HG03571 (cell line): ENCODE data around the gene BPIFB6.

ENCODE experiments used
- ATAC-seq: cut with Tn5 transposase; IDR thresholded peaks from one replicate; pipeline ENCODE4 v1.9.1; 2021; ENCODE audit not compliant: unreplicated experiment

BPIFB6 gene

DNA sequence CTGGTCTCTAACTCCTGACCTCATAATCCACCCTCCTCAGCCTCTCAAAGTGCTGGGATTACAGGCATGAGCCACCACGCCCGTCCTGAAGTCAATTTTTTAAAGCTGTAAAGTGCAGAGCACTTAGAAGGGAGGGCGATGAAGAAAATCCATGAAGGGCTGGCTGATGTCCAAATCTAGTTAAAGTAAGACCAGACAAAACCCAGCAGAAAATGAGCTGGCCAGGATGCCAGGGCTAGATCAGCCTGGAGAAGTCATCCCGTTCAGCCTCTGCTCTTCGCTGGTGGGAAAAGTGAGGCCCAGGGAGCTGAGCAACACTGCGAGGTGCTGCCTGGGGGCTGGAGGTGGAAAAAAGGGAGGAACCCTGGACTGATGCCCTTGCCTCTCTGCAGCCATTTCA, 51.1 kb downstream of the BPIFB6 start:
- ATAC-seq: no peak

DNA sequence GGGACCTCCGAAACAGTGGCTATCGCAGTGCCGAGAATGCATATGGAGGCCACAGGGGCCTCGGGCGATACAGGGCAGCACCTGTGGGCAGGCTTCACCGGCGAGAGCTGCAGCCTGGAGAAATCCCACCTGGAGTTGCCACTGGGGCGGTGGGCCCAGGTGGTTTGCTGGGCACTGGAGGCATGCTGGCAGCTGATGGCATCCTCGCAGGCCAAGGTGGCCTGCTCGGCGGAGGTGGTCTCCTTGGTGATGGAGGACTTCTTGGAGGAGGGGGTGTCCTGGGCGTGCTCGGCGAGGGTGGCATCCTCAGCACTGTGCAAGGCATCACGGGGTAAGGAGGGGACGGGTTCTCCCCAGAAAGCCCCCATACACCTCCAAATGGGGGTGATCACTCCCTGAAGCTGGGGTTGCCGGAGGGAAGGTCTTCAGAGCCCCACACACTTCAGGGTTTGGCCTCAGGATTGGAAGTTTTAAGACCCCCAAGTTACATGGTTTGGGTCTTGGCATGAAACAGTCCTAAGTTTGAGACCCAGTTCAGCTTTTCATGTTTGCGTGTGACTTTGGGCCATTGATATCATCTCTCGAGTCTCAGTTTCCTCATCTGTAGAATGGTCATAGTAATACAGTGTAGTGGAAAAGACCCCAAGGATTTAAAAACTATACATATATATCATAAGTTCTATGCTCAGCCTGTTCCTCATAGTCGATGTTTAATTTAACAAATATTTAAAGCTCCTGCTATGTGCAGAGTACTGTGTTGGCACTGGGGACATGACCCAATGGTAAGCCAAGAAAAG, 52.3 kb downstream of the BPIFB6 start:
- ATAC-seq: no peak

DNA sequence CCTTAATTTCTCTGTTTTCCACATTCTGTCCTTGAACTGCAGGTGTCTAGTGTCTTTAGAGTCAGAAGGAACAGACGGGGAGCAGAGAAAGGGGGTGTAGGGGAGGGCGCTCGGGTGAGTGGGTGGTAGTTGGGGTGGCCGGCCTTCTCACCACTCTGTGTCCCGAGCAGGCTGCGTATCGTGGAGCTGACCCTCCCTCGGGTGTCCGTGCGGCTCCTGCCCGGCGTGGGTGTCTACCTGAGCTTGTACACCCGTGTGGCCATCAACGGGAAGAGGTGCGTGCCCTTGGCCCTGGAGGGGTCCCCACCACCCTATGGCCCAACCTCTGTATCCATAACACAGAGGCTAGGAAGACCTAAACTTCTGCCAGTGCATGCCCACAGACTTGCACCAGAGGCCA, 53.3 kb downstream of the BPIFB6 start:
- no peak for ATAC-seq

DNA sequence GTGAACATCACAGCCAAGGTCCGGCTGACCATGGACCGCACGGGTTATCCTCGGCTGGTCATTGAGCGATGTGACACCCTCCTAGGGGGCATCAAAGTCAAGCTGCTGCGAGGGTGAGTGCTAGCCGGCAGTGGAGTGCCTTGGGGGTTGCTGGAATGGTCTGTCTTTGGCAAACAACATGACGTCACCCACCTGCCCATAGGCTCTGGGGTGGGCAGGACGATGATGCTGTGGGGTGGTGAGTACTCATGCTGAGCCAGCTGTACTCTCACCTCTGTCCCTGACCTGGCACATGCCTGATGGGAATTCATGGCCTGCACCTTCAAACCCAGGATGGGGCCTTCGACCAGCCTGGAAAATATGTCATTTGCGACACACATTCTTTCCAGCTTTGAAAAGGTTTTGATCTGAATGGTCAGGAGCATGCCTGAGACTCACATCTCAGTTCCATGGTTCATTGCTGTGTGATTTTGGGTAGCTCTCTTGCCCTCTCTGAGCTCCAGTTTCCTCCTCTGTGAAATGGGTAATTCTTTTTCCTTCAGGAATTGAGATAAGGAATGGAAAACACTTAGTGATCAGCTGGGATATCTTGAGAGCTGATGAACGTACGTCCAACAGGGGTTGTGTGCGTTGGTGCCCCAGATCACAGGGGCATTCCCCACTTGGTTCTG, 54.7 kb downstream of the BPIFB6 start:
- no peak for ATAC-seq

DNA sequence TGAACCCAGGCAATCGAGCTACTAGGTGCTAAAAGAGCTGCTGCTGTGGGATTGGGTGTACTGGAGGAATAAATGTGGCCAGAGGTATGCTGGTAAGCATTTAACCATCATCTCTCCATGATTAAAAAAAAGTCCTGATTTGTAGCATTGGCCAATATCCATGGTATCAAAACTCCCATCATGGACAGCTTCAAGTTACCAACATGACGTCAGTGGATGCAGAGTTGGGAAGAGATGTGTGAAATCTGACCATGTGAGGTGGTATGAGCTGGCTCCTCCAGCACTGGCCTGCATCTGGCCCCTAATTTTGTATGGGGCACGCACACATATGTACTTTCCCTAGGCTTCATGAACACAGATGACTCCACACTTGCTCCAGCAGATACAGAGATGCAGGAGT, 59.7 kb downstream of the BPIFB6 start:
- no peak for ATAC-seq

DNA sequence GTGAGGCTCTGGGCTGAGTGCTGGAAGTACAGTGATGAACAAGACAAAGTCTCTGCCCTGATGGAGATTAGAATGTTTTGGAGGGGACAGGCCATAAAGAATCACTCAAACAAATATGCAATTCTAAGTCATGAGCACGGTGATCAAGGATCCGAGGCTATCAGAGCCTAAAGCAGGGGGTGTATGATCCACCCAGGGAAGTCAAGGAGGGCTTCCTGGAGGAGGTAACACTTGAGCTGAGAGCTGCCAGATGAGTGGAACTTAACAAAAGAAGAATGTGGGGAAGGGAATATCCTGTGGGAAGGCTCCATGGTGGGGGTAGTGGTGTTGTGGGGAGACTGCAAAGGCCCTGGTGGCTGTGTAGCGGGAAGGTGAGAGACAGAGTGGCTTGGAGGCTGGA, 60.2 kb downstream of the BPIFB6 start:
- ATAC-seq: no peak

DNA sequence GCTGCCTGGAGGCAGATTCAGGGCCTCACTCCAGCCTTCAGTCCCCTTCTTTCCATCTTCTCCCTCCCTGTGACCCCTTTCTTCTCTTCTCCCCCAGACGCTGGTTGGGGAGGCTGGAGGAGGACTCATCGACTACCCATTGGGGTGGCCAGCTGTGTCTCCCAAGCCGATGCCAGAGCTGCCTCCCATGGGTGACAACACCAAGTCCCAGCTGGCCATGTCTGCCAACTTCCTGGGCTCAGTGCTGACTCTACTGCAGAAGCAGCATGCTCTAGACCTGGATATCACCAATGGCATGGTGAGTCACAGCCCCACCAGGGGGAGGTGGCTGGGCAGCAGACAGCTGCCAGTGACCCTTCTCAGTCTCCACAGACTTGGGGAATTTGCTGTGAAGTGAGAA, 60.9 kb downstream of the BPIFB6 start:
- no peak for ATAC-seq

DNA sequence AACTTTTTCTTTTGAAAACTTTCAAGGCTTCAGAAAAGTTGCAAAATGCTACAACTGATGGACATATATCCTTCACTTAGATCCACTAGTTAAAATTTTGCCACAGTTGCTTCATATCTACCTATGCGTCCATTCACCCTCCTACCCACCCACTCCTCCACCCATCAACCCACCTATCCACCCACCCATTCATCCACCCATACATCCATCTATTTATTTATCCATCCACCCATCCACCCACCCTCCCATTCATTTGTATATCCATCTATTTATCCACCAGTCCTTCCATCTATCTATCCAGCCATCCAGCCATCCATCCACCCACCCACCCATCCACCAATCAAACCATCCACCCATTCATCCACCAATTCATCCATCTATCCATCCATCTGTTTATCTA, 61.6 kb downstream of the BPIFB6 start:
- no peak for ATAC-seq

DNA sequence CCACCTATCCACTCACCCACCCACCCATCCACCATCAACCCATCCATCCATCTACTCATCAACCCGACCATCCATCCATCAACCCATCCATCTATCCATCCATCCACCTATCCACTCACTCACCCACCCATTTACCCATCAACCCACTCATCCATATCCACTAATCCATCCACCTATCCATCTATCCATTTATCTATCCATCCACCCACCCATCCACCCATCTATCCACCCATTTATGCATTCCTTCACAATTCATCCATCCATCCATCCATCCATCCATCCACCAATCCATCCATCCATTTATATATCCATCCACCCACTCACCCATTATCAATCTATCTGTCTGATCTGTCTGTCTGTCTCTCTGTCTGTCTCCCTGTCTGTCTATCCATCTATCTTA, 62.1 kb downstream of the BPIFB6 start:
- ATAC-seq: no peak
